ENCODE results near the gene TNS1.

TNS1 gene

GRCh38 chr2:217856159-217856558 lies 146.6 kb downstream of the TNS1 start:
- DNase-seq = no peak
- in situ Hi-C loops (cut with HindIII; ENCODE audit: low pct_ligation_motif_present, low pct_unique_long_range_greater_than_20kb, low sequenced_read_pairs) = no loop called here

- in situ Hi-C loops (cut with HindIII; ENCODE audit: low pct_ligation_motif_present, low pct_unique_long_range_greater_than_20kb, low sequenced_read_pairs) = no loop called here
- DNase-seq = no peak
Observed at GRCh38 chr2:217854684-217855420, 147.9 kb downstream of the TNS1 start.

- no peak for DNase-seq
- in situ Hi-C loops (cut with HindIII; ENCODE audit: low pct_ligation_motif_present, low pct_unique_long_range_greater_than_20kb, low sequenced_read_pairs) = no loop called here
Observed at GRCh38 chr2:217853961-217854360, 148.8 kb downstream of the TNS1 start.

- in situ Hi-C loops (cut with HindIII; ENCODE audit: low pct_ligation_motif_present, low pct_unique_long_range_greater_than_20kb, low sequenced_read_pairs) = no loop called here
- DNase-seq = peak; percentile 37
Observed at GRCh38 chr2:217853301-217853881, 149.4 kb downstream of the TNS1 start.

GRCh38 chr2:217852555-217853211 lies 150.1 kb downstream of the TNS1 start:
- in situ Hi-C loops (cut with HindIII; ENCODE audit: low pct_ligation_motif_present, low pct_unique_long_range_greater_than_20kb, low sequenced_read_pairs) = no loop called here
- no peak for DNase-seq

- no peak for DNase-seq
- in situ Hi-C loops (cut with HindIII; ENCODE audit: low pct_ligation_motif_present, low pct_unique_long_range_greater_than_20kb, low sequenced_read_pairs) = no loop called here
Observed at GRCh38 chr2:217851191-217852020, 151.4 kb downstream of the TNS1 start.

GRCh38 chr2:217849154-217849975 lies 153.4 kb downstream of the TNS1 start:
- in situ Hi-C loops (cut with HindIII; ENCODE audit: low pct_ligation_motif_present, low pct_unique_long_range_greater_than_20kb, low sequenced_read_pairs) = no loop called here

GRCh38 chr2:217848351-217848957 lies 154.3 kb downstream of the TNS1 start:
- in situ Hi-C loops (cut with HindIII; ENCODE audit: low pct_ligation_motif_present, low pct_unique_long_range_greater_than_20kb, low sequenced_read_pairs) = no loop called here

More at GRCh38 chr2:217849154-217849975, 153.4 kb downstream of the TNS1 start:
- DNase-seq = no peak

GRCh38 chr2:217847552-217848350 lies 155.0 kb downstream of the TNS1 start:
- DNase-seq = no peak
- in situ Hi-C loops (cut with HindIII; ENCODE audit: low pct_ligation_motif_present, low pct_unique_long_range_greater_than_20kb, low sequenced_read_pairs) = no loop called here

More at GRCh38 chr2:217848351-217848957, 154.3 kb downstream of the TNS1 start:
- no peak for DNase-seq

GRCh38 chr2:217847115-217847514 lies 155.7 kb downstream of the TNS1 start:
- DNase-seq = no peak
- in situ Hi-C loops (cut with HindIII; ENCODE audit: low pct_ligation_motif_present, low pct_unique_long_range_greater_than_20kb, low sequenced_read_pairs) = no loop called here

- DNase-seq = no peak
- in situ Hi-C loops (cut with HindIII; ENCODE audit: low pct_ligation_motif_present, low pct_unique_long_range_greater_than_20kb, low sequenced_read_pairs) = no loop called here
Observed at GRCh38 chr2:217846321-217846743, 156.5 kb downstream of the TNS1 start.

GRCh38 chr2:217845301-217845700 lies 157.5 kb downstream of the TNS1 start:
- in situ Hi-C loops (cut with HindIII; ENCODE audit: low pct_ligation_motif_present, low pct_unique_long_range_greater_than_20kb, low sequenced_read_pairs) = no loop called here
- DNase-seq = no peak

GRCh38 chr2:217844696-217845095 lies 158.1 kb downstream of the TNS1 start:
- DNase-seq = no peak
- in situ Hi-C loops (cut with HindIII; ENCODE audit: low pct_ligation_motif_present, low pct_unique_long_range_greater_than_20kb, low sequenced_read_pairs) = no loop called here

GRCh38 chr2:217843324-217843723 lies 159.5 kb downstream of the TNS1 start:
- in situ Hi-C loops (cut with HindIII; ENCODE audit: low pct_ligation_motif_present, low pct_unique_long_range_greater_than_20kb, low sequenced_read_pairs) = no loop called here
- DNase-seq = no peak

- in situ Hi-C loops (cut with HindIII; ENCODE audit: low pct_ligation_motif_present, low pct_unique_long_range_greater_than_20kb, low sequenced_read_pairs) = no loop called here
- no peak for DNase-seq
Observed at GRCh38 chr2:217842017-217842416, 160.8 kb downstream of the TNS1 start.

GRCh38 chr2:217840522-217840921 lies 162.3 kb downstream of the TNS1 start:
- in situ Hi-C loops (cut with HindIII; ENCODE audit: low pct_ligation_motif_present, low pct_unique_long_range_greater_than_20kb, low sequenced_read_pairs) = no loop called here
- no peak for DNase-seq

- no peak for DNase-seq
- in situ Hi-C loops (cut with HindIII; ENCODE audit: low pct_ligation_motif_present, low pct_unique_long_range_greater_than_20kb, low sequenced_read_pairs) = no loop called here
Observed at GRCh38 chr2:217839750-217840107, 163.1 kb downstream of the TNS1 start.
